Liver (tissue), 9 donors: ENCODE measurements around the gene TRMT1. TPM values are rescaled to one million over a fixed set of nuclear protein-coding genes. Genes with fewer than 3 reads are reported as not detected.
A peak's percentile ranks its signal among the peaks of the same experiment; 100 is the strongest.

Experiments
- DNase-seq: peaks from one replicate; pipeline ENCODE4 v3.0.0-alpha.2; 2017; ENCODE audit warnings: low spot score
- H3K27ac ChIP-seq, 2 donors: one replicate each; pipeline ENCODE4 v1.7.0; 2013; ENCODE audit warnings: inconsistent platforms in 2 of 2, low read length in 2 of 2, control low read depth in 1 of 2, low read depth in 1 of 2, mild to moderate bottlenecking in 1 of 2
- H3K27me3 ChIP-seq, 4 donors: one replicate each; pipeline versions ENCODE4 v1.6.1 to v1.7.0; 2013; ENCODE audit warnings: low read length in 3 of 4, inconsistent platforms in 1 of 4, mild to moderate bottlenecking in 1 of 4, moderate library complexity in 1 of 4; ENCODE audit not compliant: control insufficient read depth in 4 of 4, insufficient read depth in 4 of 4
- H3K36me3 ChIP-seq, 4 donors: one replicate each; pipeline versions ENCODE4 v1.6.1 to v1.7.0; 2013; ENCODE audit warnings: low read length in 3 of 4, mild to moderate bottlenecking in 3 of 4, low read depth in 1 of 4, moderate library complexity in 1 of 4; ENCODE audit not compliant: control insufficient read depth in 4 of 4, insufficient read depth in 3 of 4
- H3K4me1 ChIP-seq, 4 donors: one replicate each; pipeline versions ENCODE4 v1.6.1 to v1.7.0; 2013; ENCODE audit warnings: low read length in 3 of 4, mild to moderate bottlenecking in 3 of 4, moderate library complexity in 1 of 4; ENCODE audit not compliant: control insufficient read depth in 4 of 4, insufficient read depth in 4 of 4
- H3K4me3 ChIP-seq, 3 donors: one replicate each; pipeline versions ENCODE4 v1.6.1 to v1.7.0; 2013; ENCODE audit warnings: low read length in 3 of 3, control low read depth in 1 of 3, low read depth in 1 of 3, mild to moderate bottlenecking in 1 of 3
- H3K9ac ChIP-seq, 2 donors: one replicate each; pipeline ENCODE4 v1.7.0; 2013; ENCODE audit warnings: low read length in 2 of 2, mild to moderate bottlenecking in 2 of 2, moderate library complexity in 2 of 2, control low read depth in 1 of 2, low read depth in 1 of 2
- H3K9me3 ChIP-seq, 4 donors: one replicate each; pipeline versions ENCODE4 v1.6.1 to v1.7.0; 2013; ENCODE audit warnings: low read length in 3 of 4; ENCODE audit not compliant: control insufficient read depth in 4 of 4
- EGR1 ChIP-seq, 2 donors: IDR thresholded peaks; 2 replicates each; pipeline ENCODE4 v1.6.1; 2016 to 2018; ENCODE audit warnings: antibody characterized with exemption in 2 of 2, low read depth in 2 of 2
- FOXA1 ChIP-seq: IDR thresholded peaks from 2 replicates; pipeline ENCODE4 v1.6.1; 2016; ENCODE audit warnings: antibody characterized with exemption
- FOXA2 ChIP-seq: IDR thresholded peaks from 2 replicates; pipeline ENCODE4 v1.6.1; 2016; ENCODE audit warnings: antibody characterized with exemption
- GABPA ChIP-seq, 2 donors: IDR thresholded peaks in 1 of 2; conservative IDR thresholded peaks in 1 of 2; 2 replicates each; pipeline ENCODE4 v1.6.1; 2016; ENCODE audit warnings: antibody characterized with exemption in 2 of 2, mild to moderate bottlenecking in 1 of 2, moderate library complexity in 1 of 2
- HNF4A ChIP-seq, 2 donors: conservative IDR thresholded peaks; 2 replicates each; pipeline ENCODE4 v1.6.1; 2016; ENCODE audit warnings: antibody characterized with exemption in 2 of 2, mild to moderate bottlenecking in 2 of 2
- HNF4G ChIP-seq: IDR thresholded peaks from 2 replicates; pipeline ENCODE4 v1.6.1; 2016; ENCODE audit warnings: antibody characterized with exemption
- JUND ChIP-seq, 2 donors: IDR thresholded peaks; 2 replicates each; pipeline ENCODE4 v1.6.1; 2016; ENCODE audit warnings: antibody characterized with exemption in 2 of 2
- NR2F2 ChIP-seq: IDR thresholded peaks from 2 replicates; pipeline ENCODE4 v1.6.1; 2016; ENCODE audit warnings: antibody characterized with exemption
- RAD21 ChIP-seq, 2 donors: IDR thresholded peaks; 2 replicates each; pipeline ENCODE4 v1.6.1; 2016; ENCODE audit warnings: antibody characterized with exemption in 2 of 2, mild to moderate bottlenecking in 2 of 2
- RXRA ChIP-seq, 2 donors: IDR thresholded peaks; 2 replicates each; pipeline ENCODE4 v1.6.1; 2017 to 2018; ENCODE audit warnings: antibody characterized with exemption in 2 of 2, mild to moderate bottlenecking in 1 of 2
- SP1 ChIP-seq: IDR thresholded peaks from 2 replicates; pipeline ENCODE4 v1.6.1; 2018; ENCODE audit warnings: antibody characterized with exemption, mild to moderate bottlenecking
- TAF1 ChIP-seq: conservative IDR thresholded peaks from 2 replicates; pipeline ENCODE4 v1.6.1; 2016; ENCODE audit warnings: antibody characterized with exemption, mild to moderate bottlenecking
- YY1 ChIP-seq: IDR thresholded peaks from 2 replicates; pipeline ENCODE4 v1.6.1; 2016; ENCODE audit warnings: antibody characterized with exemption, mild to moderate bottlenecking
- WGBS: extraction: QIAGEN DNeasy Blood & Tissue Kit; methylation state at CpG from one replicate; pipeline ENCODE4 v1.1.7; 2013; 5-methylcytosine and 5-hydroxymethylcytosine counted together
- polyA plus RNA-seq, 2 donors: library from polyadenylated mRNA; stranded (reverse) in 1 of 2; unstranded in 1 of 2; fragments of 200-250 nt in 1 of 2; fragments of >200 nt in 1 of 2; fragmentation: Nextera tagmentation in 1 of 2; extraction: Ambion mirVana in 1 of 2; gene quantifications; one replicate each; pipeline versions ENCODE4 v1.2.1 to v1.2.3, GENCODE V29; 2013 to 2015
- total RNA-seq, 2 donors: library from RNA; depleted of rRNA; stranded (reverse); fragments of >200 nt; gene quantifications; one replicate each; pipeline ENCODE4 v1.2.3, GENCODE V29; 2014
- TF ChIP-seq, protein P1 (sequence below): fragments of 150-350 bp; IDR thresholded peaks from 2 replicates; pipeline ENCODE4 v1.5.1; 2017; ENCODE audit warnings: improper control_type of control experiment, low read depth, low read length; ENCODE audit not compliant: missing input control
- TF ChIP-seq, protein P2 (sequence below): IDR thresholded peaks from 2 replicates; pipeline ENCODE4 v1.6.1; 2016; ENCODE audit warnings: antibody characterized with exemption, mild to moderate bottlenecking
- TF ChIP-seq, protein P3 (sequence below): IDR thresholded peaks from 2 replicates; pipeline ENCODE4 v1.6.1; 2016; ENCODE audit warnings: antibody characterized with exemption
- TF ChIP-seq, protein P4 (sequence below): IDR thresholded peaks from 2 replicates; pipeline ENCODE4 v1.6.1; 2016; ENCODE audit warnings: antibody characterized with exemption
- TF ChIP-seq, protein P5 (sequence below): IDR thresholded peaks from 2 replicates; pipeline ENCODE4 v1.6.1; 2016; ENCODE audit warnings: antibody characterized with exemption
- donor health status: healthy.
- donor health status: healthy.
- donor health status: healthy.
- donor health status: healthy.
- donor health status: healthy.

The TRMT1 gene
- total and polyA plus RNA-seq, 4 donors, result 8.3 to 15.6 (median 11.7) TPM

DNA sequence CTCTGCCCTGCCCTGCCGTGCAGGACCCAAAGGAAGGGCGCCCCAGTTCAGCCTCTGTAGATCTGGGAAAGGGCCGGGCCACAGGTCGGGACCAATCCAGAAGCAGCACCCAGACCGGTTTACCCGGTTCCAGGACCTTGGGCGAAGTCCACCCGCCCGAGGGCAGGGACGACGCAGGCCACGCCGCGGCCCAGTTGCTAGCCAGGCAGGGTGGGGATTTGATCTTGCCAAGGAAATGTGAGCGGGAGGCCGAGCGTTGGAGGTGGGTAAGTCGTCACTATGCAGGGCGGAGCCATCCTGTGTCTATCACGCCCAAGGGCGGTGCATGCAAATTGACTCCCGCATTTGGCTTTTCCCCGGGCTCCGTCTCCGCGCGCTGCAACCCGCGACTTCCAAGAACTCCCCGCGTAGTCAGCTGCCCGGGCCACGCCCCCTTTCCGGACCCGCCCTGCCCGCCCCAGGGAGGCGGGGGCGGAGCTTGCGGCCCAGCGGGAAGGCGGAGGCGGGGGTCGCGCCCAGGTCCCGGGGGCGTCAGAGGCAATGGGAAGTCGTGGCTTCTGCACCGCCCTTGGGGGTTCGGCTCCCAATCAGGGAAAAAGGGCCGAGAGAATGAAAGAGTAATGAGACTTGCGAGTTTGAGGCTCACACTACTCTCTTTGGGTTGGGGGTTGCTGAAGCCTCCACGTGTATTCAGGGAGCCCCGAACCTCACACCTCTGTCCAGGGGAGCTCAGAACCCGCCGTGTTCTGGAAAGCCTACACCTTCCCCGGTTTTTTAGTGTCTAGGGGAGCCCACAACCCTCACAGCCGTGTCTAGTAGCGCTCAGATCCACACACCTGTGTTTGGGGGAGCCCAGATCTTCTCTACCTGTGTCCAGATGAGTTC lies 46.4 kb upstream of the TRMT1 start:
- peak overlapping the region; percentile 87 to 94 for H3K27ac ChIP-seq
- no peaks in the 10 kb centered on the region for H3K36me3 ChIP-seq
- peak; percentile 99 to 100 for TF ChIP-seq RXRA (IDR thresholded peaks at IDR 0.05)
- peak; percentile 83 for TF ChIP-seq NR2F2
- TF ChIP-seq, protein P1, sequence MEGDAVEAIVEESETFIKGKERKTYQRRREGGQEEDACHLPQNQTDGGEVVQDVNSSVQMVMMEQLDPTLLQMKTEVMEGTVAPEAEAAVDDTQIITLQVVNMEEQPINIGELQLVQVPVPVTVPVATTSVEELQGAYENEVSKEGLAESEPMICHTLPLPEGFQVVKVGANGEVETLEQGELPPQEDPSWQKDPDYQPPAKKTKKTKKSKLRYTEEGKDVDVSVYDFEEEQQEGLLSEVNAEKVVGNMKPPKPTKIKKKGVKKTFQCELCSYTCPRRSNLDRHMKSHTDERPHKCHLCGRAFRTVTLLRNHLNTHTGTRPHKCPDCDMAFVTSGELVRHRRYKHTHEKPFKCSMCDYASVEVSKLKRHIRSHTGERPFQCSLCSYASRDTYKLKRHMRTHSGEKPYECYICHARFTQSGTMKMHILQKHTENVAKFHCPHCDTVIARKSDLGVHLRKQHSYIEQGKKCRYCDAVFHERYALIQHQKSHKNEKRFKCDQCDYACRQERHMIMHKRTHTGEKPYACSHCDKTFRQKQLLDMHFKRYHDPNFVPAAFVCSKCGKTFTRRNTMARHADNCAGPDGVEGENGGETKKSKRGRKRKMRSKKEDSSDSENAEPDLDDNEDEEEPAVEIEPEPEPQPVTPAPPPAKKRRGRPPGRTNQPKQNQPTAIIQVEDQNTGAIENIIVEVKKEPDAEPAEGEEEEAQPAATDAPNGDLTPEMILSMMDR, result no peak
- peak; percentile 73 for TF ChIP-seq FOXA2
- TF ChIP-seq RAD21 (IDR thresholded peaks at IDR 0.05), result peak; percentile 50 to 70
- peak; percentile 100 for TF ChIP-seq SP1
- TF ChIP-seq, protein P2, sequence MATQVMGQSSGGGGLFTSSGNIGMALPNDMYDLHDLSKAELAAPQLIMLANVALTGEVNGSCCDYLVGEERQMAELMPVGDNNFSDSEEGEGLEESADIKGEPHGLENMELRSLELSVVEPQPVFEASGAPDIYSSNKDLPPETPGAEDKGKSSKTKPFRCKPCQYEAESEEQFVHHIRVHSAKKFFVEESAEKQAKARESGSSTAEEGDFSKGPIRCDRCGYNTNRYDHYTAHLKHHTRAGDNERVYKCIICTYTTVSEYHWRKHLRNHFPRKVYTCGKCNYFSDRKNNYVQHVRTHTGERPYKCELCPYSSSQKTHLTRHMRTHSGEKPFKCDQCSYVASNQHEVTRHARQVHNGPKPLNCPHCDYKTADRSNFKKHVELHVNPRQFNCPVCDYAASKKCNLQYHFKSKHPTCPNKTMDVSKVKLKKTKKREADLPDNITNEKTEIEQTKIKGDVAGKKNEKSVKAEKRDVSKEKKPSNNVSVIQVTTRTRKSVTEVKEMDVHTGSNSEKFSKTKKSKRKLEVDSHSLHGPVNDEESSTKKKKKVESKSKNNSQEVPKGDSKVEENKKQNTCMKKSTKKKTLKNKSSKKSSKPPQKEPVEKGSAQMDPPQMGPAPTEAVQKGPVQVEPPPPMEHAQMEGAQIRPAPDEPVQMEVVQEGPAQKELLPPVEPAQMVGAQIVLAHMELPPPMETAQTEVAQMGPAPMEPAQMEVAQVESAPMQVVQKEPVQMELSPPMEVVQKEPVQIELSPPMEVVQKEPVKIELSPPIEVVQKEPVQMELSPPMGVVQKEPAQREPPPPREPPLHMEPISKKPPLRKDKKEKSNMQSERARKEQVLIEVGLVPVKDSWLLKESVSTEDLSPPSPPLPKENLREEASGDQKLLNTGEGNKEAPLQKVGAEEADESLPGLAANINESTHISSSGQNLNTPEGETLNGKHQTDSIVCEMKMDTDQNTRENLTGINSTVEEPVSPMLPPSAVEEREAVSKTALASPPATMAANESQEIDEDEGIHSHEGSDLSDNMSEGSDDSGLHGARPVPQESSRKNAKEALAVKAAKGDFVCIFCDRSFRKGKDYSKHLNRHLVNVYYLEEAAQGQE, result peak; percentile 94
- peak; percentile 99 to 100 for TF ChIP-seq HNF4A (conservative IDR thresholded peaks at IDR 0.05)
- TF ChIP-seq GABPA (IDR thresholded peaks at IDR 0.05 in 1 of 2, conservative IDR thresholded peaks at IDR 0.05 in 1 of 2), result peak in 1 of 2 donors; percentile 75
- peak; percentile 83 for TF ChIP-seq TAF1
- TF ChIP-seq, protein P3, sequence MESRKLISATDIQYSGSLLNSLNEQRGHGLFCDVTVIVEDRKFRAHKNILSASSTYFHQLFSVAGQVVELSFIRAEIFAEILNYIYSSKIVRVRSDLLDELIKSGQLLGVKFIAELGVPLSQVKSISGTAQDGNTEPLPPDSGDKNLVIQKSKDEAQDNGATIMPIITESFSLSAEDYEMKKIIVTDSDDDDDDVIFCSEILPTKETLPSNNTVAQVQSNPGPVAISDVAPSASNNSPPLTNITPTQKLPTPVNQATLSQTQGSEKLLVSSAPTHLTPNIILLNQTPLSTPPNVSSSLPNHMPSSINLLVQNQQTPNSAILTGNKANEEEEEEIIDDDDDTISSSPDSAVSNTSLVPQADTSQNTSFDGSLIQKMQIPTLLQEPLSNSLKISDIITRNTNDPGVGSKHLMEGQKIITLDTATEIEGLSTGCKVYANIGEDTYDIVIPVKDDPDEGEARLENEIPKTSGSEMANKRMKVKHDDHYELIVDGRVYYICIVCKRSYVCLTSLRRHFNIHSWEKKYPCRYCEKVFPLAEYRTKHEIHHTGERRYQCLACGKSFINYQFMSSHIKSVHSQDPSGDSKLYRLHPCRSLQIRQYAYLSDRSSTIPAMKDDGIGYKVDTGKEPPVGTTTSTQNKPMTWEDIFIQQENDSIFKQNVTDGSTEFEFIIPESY, result peak; percentile 96
- peak; percentile 93 for TF ChIP-seq YY1
- TF ChIP-seq, protein P4, sequence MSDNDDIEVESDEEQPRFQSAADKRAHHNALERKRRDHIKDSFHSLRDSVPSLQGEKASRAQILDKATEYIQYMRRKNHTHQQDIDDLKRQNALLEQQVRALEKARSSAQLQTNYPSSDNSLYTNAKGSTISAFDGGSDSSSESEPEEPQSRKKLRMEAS, result peak; percentile 95
- peak; percentile 80 to 84 for TF ChIP-seq JUND (IDR thresholded peaks at IDR 0.05)
- peak; percentile 74 to 92 for TF ChIP-seq EGR1 (IDR thresholded peaks at IDR 0.05; ENCODE audit: low read depth in 2 of 2)
- peak; percentile 98 for TF ChIP-seq HNF4G
- peak; percentile 83 for TF ChIP-seq FOXA1
- TF ChIP-seq, protein P5, sequence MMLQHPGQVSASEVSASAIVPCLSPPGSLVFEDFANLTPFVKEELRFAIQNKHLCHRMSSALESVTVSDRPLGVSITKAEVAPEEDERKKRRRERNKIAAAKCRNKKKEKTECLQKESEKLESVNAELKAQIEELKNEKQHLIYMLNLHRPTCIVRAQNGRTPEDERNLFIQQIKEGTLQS, result peak; percentile 55
- peak overlapping the region; percentile 47 to 87 for H3K9ac ChIP-seq
- no peaks in the 10 kb centered on the region for H3K9me3 ChIP-seq
- H3K4me3 ChIP-seq, result peak overlapping the region; percentile 29 to 79 (median 53)
- no peaks in the 10 kb centered on the region for H3K27me3 ChIP-seq
- WGBS, result 4% methylated on average over 58 of the region's 58 CpGs
- H3K4me1 ChIP-seq, result peaks cover 9 to 45% (median 20%) of the 10 kb centered on the region in 4 donors
- DNase-seq, result peak; percentile 92
